SKM-1 treated with dmso at 0.1 percent for 144 hours (cell line): ENCODE results near the gene TBX2.

ENCODE experiments used
- DNase-seq: peaks from one replicate; lab custom pipeline; 2025; ENCODE audit not compliant: unreplicated experiment; lab: John Stamatoyannopoulos, UW

TBX2 gene

DNA sequence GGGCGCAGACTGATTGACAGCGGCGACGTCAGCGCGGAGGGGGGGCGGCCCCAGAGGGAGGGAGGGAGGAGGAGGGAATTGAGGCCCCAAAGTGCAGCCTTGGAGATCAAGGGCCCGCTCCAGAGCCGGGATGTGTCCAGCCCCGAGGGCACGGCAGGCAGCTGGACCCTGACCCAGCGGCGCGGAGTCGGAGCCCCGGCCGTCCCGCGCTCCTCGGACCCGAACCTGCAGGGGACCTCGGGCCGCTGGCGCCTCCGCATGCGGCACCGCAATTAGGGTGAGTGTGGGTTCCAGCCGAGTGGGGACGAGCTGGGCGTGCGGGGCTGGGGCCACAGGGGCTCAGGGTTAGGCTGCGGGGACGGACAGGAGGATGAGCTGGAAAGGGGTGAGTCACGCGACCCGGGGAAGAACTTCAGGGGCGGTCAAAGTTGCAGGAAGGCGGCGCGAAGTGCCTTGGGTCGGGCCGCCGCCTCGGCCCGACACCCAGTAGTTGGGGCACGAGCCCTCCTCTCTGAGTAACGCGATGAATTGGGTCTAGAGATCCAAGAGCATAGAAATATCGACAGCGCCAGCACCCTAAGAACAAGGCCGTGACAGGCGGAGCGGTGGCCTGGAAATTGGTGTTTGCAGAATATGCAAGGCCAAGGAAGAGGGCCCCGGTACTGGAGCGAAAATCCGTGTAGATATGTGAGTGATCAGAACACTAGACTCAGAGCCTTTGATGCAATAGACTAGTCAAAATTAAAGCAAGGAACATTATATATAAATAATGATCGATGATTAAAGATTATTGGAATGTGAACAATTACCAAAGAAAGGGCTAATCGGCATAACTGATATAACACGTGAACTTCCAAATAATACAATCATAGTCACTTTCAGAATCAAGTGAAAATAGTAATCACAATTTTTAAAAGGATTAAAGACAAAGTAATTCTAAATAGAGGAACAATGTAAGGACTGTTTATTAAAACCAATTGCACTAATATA, 53.0 kb downstream of the TBX2 start, which contains the start of gene TBX4:
Gene TBX4, plus strand, starts transcription at position 122 of the 990 bp plus-strand sequence. CDS start 4,069 bp downstream, outside the sequence.
- DNase-seq = no peak

DNA sequence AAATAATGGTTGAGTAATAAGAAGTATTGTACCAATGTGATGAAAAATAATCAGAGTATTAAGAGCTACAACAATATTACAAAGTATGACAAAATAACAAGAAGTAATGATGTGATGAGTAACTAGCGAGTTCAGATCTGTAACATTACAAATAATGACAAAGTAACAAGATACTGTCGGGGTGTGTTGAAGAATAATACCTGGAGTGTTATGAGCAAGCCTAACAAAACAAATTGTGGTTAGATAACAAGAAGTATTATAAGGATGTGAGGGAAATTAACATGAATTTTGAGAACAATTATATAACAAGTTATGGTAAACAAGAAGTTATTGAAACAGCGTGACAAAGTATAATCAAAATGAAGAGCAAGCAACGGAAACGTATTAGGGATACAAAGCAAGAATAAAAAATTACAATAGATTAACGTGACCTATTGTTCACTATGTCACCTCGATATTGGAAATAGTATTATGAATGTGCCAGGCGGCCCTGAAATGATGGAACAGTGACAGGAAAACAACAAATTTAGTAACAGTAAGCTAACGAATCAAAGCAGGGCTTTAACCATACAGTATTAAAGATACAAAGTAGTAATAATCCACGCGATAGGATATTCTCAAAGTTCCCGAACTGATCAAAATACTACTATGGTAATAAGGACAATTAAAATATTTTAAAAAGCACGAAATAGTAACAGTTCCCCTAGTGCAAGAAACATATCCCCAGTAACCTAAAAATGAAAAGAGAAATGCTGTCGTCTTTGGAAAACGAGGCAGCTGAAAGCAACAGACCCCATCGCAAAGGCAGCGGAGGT, 54.1 kb downstream of the TBX2 start:
- no peak for DNase-seq

DNA sequence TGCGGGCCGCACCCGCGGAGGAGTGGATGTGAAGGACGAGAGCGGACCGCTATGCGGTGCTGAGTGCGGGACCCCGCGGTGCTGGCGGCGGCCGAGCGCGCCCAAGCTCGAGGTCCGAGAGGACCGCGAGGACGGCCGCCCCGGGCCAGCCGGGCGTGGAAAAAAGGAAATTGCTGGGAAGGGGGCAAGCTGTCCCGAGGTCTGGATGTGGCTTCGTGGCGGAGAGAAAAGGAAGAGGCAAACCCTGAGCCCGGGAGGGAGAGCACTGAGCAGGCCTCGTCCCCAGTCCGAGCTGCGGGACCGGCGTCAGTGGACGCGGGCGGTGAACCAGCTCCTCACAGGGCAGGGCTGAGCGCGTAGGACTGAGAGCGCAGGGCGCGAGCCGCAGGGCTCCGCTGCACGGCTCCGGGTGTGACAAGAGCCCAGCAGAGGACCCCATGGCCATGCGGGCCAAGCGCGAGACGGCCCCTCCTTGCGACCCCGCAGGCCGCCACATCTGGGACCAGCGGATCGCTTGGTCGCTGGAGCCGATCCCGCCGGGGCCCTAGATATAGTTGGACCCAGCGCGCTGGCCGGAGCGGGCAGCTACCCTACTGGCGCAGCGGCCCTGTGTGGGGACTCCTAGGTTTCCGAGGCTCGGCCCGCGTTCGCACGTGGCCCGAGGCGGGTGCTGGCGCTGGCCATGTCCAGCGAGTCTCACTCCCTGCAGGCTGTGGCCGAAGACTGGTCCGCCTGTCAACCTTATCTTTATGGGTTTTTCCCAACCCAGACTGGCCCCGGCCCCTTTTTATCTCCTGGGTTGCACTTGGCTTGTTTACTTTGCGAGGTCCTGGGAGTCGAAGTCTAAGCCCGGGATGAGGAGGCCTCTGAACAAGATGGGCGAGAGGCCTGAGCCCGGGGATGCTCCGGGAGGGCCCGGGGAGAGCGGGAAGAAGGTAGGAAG, 55.0 kb downstream of the TBX2 start:
- no peak for DNase-seq

- no peak for DNase-seq
Measured at GRCh38 chr17:61455324-61456060, 55.8 kb downstream of the TBX2 start.

- no peak for DNase-seq
Measured at GRCh38 chr17:61456061-61456681, 56.5 kb downstream of the TBX2 start.

DNA sequence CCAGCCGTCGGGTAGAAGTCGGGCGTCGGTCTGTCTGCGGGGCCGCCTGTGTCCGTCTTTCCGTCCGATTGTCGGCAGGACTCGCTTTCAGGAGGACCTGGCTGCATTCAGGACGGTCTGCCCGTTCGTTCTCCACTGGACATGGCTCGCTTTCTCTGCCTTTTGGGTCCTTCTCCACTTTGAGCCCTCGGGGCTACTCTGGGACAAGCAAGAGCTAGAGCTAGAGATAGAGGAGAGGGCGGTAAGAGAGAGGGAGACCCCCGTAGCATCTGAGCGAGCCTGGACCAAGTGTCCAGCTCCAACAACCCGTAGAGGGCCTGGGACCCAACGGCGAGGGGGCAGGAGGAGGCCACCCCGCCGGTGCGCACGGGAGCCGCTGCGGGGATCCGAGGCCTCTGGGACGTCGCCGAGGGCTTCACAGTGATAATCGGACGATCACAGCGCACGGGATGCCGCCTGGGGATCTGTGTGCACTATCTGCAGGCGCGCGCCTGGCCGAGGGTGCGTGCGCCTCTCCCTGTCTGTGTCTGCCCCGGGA, 57.1 kb downstream of the TBX2 start:
- DNase-seq = no peak

- DNase-seq = no peak
Measured at GRCh38 chr17:61457226-61457983, 57.8 kb downstream of the TBX2 start.

DNA sequence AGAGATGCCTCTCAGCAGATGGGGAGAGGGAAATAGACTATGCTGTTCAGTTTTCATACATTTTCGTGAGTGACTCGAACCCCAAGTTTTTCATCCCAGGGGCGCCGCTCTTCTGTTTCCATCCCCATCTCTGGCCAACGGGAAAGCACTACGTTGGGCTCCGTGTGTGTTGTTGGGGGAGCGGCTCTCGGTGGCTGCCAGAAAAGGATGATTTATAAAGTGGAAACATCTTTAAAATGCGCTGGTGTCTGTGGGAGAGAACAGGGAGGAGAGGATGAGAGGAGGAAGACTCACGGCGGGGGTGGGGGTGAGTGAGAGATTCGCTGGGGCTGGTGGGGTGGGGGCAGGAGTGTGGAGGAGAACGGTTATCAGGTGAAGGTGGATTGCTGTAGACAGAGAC, 58.4 kb downstream of the TBX2 start:
- no peak for DNase-seq

- no peak for DNase-seq
Measured at GRCh38 chr17:61458421-61459141, 58.9 kb downstream of the TBX2 start.
